AG08396 (cell line): ENCODE results near the gene SMAD3.
"Not testable (repeated sequence)": the region's sequence is repeated elsewhere in the genome, so short reads cannot be mapped to it uniquely, and the experiment has no call there.

Source experiments
- DNase-seq: peaks from one replicate; pipeline ENCODE4 v3.0.0; 2012; ENCODE audit warnings: low spot score, mixed read lengths

The SMAD3 gene

DNA sequence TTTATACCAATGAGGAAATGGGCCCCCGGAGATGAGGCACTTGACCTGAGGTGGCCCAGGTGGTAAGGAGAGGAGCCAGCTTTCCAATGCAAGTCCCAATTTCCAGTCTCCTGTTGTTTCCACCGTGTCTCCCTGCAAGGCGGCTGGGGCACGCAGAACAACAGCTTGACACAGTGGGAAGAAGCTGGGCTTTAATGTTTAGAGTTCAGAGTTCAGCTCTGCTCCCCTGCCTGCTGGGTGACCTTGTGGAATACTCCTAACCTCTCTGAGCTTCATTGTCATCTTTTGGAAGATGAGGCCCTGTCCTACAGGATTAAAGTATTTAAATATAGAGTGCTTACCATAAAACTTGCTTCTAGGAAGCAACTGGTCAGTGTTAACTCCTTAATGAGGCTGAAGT, 80.3 kb downstream of the SMAD3 start:
- no peak for DNase-seq

DNA sequence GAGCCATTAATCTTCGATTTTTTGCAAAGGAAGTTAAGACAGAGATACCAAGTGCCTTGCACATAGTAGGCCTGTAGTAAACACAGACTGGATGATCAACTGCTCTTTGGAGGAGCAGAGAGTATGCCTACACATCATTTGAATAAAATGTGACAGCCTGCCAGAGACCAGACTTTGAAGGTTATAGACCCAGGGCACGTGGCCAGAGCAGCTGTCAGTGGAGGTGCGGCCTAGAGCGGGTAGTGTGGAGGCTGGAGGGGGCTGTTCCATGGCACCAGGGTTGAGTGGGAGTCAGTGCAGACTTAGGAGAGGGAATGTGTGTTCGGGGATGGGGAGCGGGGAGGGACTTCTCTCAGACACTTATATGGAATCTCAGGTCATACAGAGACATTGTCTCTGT, 80.8 kb downstream of the SMAD3 start:
- peak; percentile 50 for DNase-seq

DNA sequence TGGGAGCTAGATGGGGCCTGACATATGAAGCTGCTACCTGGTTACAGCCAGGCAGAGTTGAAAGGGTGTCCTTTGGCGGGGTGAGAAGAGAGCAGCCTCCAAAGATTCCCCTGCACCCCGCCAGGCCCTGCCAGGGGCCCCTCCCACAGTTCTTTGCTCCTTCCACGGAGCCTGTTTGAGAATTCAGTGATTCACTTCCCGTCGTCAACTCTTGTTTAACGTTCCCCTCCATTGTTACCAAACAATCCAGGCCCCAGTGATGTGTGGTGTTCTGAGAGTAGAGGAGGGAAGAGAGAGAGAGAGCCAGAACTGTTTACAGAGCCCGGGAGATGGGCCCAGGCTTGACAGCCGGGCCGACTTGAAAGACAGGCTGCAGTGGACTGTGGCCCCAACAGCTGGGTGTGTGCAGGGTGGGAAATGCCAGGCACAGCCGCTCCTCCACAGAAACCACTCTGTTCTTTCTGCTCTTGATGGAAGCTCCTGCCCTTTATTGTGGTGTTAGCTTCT, 81.5 kb downstream of the SMAD3 start:
- DNase-seq = peak; percentile 68

DNA sequence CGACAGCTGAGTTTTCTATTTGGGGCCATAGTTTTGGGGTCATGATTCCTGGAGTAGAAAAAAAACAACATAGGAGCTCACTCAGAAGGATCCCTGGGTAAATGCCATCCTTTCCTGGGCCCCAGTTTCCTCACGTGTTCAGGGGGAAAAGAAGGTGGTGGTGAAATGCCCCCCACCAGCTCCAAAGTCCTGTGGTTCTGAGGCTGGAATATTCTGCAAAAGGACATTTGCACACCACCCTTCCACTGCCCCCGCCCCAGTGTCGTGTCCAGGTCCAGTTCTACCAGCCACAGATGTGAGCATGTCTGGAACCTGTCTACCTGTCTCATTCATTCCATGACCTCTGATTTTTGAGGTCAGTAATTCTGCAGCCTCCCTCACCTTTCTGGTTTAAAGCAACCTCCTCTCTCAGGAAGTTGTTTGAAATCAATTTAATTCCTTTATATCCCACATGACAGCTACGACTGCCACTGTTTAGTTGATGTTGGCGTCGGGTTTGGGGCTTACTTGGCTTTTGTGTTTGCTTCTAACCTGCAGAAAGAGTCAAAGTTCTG, 82.1 kb downstream of the SMAD3 start:
- DNase-seq = no peak

DNA sequence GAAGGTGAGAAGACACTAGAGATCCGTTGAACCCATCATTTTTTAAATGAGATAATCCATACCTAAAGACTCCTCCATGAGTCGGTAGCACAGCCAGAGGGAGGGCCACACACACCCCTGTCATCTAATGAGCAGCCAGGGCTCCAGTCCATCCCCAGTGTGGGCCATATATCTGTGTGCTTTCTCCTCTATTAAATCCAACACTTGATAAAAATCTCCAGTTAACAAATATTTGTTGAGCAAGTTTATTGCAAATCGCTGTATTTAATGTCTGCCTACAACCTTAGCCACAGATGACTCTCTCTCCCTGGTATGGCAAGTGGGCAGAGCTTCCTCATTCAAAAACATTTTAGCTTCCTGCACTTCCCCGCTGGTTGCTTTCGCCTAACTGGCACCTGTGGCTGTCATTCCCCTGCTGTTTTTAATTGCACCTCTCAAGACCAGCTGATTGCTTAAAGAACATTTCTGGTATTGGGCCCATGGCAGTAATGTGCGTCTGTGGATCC, 82.8 kb downstream of the SMAD3 start:
- no peak for DNase-seq

DNA sequence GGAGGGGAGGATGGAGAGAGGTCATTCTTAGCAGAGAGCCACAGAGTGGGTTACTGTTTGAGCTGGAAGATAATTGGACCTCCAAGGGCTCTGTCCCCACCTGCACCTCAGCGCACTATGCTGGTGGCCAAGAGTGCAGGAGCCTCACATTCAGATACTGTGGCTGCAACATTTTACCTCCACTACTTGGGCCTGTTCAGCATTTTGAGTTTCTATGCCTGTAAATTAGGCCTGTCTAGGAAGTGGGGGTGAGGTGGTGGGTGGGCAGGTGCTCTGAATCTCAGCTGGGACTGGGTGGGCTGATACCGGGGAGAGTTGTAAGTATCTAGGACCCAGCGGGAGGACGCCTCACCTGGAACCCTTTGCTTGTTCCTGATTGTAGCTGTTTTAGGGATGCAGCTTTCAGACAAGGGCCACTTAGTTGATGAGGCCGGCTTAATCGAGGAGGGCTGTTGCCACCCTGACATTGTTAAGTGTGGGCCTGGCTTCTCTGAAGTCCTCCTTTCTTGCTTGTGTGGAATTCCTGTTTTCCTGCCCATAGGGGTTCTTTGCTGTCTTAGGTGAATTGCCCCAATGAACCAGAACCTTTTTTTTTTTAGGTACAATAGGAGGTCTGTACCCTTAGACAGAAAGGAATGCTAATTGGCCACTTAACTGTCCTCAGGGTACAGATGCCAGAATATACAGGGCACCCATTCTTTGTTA, 83.8 kb downstream of the SMAD3 start:
- no peak for DNase-seq

DNA sequence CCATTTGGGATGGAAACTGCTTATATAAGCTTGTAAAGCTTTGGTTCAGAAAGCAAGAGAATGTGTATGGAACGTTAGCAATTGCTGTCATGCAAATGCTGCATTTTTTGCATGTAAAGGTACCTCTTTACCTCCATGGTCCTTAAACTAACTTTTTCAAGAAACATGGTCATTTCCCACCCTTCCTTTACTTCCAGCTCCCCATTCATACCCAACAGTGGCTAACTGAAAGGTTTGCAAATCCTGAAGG, 84.3 kb downstream of the SMAD3 start:
- no peak for DNase-seq

DNA sequence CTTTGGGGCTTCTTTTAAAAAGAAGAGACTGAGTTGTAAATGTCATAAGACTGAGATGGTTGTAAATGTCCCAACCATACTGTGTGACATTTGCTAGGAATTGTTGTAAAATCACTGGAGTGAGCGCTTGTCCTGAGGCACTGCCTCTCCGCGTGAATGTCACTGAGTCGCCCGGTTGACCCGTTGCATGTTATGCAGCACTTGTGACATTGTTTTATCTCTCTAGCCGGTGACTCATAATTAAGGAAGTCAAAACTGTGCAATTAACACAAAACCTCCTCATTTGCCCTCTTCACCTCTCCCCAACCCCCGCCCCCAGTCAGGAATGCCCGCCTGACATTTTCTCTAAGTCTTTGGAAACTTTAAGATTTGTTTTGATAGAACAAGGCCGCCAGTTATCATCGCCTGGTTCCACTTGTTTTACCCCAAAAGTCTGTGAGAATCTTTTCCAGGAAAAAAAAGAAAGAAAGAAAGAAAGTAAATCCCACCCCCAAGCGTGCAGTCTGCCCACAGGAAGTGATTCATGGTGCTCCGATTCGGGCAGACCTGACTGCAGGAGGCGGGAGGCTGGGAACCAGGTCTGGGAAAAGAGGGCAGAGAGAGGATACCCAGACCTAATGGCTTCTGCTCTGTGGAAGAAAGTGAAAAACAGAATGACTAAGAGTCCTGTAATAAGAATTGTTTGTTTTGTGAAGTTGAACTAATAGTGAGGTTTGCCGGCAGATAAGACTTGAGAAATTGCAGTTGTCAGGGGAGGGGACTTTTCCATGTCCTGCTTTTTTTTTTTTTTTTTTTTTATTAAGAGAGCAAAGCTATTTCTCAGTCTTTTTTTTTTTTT, 84.8 kb downstream of the SMAD3 start:
- peak; percentile 81 for DNase-seq

DNA sequence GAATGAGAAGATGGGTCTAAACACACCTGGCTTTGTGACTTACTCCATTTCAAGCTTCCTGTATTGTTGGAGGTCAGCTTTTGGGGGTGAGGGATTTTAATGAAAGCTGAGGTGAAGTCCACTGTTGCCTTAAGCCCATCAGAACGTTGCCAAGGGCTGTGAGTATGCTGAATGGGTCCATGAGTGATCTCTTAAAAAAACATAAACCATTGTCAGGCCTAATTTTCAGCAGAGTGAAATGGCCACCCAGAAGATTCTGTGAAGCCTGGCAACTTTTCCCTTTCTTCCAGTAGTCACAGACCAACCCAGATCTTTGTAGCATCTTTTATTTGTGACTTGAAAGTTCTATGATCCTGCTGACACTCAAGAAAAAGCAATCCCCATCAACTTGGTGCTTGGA, 87.0 kb downstream of the SMAD3 start:
- no peak for DNase-seq

DNA sequence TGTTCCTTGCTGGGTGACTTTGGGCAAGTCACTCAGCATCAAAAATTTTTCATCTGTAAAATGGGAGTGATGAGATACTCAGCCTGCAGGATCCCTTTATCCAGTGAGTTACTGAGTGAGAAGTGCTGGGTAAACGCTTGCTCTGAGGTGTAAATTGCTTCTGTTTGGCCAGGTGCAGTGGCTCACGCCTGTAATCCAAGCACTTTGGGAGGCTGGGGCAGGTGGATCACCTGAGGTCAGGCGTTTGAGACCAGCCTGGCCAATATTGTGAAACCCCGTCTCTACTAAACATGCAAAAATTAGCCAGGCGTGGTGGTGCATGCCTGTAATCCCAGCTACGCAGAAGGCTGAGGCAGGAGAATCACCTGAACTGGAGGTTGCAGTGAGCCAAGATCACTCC, 87.6 kb downstream of the SMAD3 start:
- not testable (repeated sequence) for DNase-seq

DNA sequence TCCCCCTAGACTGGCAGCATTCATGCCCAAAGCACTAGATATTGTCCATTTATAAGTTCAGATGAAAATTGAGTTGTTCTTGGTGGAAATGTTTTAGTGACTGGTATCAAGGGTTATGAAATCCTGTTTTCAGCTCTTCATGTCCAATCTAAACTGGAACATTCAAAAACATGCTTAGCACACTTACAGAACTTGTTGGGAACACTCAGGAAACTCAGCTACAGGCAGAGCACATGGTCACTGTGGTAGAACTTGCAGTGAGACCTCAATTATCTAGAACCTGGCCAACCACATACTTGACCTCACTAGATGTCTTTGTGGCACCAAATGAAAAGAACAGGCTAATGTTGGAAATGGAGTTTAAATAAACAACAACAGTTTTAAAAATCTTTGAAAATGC, 88.8 kb downstream of the SMAD3 start:
- no peak for DNase-seq

DNA sequence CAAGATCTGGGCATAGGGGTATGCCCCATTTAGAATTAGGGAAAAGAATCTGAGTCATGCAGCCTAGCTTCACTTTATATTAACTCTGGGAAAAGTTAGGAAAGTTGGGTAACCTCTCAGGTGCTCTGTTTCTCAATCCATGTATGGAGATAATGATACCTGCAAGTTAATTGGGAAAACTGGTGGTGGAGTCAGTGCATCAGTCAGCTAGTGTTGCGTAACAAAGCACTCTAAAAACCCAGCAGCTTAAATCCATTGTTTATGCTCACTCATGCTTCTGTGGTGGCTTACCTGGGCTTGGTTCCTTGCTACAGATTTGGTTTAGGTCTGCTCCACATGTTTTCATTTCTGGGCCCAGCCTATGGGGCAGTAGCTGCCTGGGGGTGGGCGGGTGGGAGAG, 91.0 kb downstream of the SMAD3 start:
- DNase-seq = no peak

DNA sequence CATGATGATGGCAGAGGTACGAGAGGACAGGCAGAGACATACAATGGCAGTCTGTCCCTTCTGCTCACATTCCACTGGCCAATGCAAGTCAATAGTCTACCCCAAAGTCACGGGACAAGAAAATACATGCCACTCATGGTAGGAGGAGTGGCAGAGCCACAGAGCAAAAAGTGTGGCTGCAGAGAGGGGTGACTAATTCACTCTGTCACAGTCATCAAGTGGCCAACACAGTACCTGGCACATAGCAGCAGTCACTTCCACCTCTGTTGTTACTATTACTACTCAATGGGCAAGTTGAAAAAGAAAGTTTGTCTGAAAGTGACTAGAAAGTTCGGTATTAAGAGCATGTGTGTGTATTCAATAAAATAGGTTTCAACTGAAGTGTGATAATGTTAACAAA, 91.4 kb downstream of the SMAD3 start:
- DNase-seq = no peak

DNA sequence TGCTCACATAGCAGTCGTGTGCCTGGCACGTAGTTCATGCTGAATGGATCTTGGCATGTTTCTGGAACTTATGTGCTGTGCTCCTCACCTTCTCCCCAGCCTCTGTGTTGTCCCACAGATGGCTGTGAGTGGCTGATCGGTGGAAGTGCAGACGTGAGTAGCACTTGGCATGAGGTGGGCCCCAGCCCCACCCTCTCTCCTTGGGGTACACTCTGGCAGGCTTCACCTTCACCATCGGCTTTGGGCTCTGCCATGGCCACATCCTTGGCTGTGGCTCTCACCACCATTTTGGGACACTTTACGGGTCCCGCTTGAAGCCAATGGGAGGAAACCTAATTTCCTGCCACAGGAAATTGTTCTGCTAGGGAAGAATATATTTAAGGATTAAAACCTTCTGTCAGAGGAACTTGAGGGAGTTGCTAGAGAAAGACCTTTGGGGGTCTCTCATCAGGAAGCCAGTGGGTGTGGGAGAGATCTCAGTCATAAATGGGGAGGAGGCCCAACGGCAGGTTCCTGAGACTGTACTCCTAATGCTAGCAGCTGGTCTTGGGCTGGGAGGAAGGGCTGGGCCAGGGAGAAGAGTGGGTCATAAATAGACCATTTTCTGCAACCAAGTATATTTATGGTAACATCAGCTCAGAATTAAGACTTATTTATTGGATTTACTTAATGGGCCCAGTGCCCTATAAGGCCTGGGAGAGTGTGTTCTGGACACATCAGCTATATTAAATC, 92.3 kb downstream of the SMAD3 start:
- no peak for DNase-seq

DNA sequence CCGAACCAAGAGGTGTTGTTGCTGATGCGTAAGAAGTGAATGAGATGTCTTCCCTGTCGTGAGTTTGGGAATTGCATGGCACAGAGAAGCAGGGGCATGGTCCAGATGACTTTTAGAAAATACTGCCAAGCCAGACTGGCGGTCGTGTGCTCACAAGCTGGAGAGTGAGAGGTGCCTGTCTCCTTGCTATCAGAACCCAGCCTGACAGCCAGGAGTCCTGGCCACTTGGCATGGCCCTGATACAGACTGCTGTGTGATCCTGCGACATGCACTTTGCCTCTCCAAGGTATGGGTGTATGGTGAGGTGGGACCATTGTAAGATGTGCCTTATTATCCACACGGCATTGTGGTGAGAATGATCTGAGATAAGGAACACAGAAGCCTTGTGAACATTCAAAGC, 93.0 kb downstream of the SMAD3 start:
- no peak for DNase-seq

DNA sequence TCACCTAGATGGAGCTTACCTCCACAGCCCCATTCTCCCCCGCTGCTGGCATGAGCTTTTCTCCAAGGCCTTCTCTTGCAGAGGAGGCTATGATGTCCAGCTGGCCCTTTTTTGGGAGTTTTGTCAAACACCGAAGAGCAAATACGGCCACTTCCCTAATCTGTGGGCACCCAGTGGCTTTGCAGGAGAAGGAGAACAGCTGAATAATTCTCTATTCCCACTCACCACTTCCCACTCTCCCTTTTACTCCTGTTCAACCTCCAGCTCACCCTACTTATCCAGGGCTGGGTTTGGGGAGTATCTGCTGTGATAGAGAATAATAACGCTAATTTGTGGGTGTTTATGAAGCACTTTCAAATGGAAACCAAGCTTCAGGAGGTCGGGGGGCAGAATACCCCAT, 96.0 kb downstream of the SMAD3 start:
- DNase-seq = no peak

DNA sequence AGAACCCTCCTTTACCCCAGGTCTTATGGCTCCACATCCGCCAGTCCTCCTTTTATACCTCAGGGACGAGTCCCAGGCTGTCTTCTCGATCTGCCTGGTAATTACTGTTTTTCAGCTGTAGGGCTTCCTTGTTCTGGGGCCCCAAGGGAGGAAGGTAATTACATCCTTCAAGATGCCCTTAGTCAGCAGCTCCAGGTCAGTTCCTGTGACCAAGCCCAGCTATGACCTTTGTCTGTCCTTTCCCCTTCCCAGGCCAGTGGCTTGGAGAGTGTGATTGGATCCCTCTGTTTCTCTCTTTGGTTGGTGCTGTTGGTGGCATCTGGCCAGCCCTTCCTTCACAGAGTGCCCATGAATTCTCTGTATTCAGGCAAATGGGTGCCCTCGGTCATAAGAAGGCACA, 96.5 kb downstream of the SMAD3 start:
- DNase-seq = no peak

DNA sequence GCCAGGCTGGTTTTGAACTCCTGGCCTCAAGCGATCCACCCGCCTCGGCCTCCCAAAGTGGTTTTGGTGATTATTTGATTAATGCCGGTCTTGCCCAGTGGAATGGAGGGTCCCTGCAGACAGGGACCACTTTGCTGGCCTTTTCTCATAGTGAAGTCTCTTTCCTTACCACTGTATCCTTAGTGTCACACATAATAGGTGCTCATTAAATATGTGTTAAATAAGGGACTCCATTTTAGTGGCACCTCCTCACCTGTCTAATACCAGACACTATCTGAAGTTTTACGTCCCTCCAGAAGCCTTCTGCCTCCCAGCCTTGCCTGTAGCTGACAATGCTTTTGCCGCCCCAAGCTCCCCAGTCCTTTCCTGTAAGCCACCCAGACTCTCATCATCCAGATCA, 97.8 kb downstream of the SMAD3 start:
- no peak for DNase-seq

DNA sequence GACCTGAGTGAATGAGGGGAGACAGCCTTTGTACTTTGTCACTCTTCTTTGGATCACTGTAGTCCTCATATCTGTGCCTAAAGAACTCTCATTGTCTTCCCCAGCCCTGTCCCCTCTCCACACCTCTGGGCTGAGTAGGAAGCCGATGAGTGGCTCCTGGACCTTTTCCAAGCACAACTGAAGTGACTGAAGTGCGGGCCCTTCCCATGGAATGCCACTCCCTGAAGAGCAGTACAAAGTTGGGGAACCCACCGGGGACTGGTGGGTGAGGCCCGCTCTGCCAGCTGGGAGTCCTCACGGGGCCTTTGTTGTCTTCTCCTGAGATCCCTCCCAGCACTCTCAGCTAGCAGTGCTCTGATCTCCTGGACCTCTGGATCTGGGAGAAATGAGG, 99.0 kb downstream of the SMAD3 start:
- DNase-seq = no peak

DNA sequence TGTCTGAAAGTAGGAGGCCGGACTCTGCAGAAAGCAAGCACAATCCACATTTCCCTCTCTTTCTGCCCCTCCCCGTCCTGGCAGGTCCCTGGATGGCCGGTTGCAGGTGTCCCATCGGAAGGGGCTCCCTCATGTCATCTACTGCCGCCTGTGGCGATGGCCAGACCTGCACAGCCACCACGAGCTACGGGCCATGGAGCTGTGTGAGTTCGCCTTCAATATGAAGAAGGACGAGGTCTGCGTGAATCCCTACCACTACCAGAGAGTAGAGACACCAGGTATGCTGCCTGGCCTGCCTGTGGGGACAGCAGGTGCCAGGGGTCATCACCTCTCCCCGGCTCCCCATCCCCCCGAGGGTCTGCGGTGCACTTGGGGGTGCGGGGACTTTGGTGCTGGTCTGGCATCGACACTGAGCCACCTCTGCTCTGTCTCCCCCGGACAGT, 99.4 kb downstream of the SMAD3 start:
- no peak for DNase-seq

DNA sequence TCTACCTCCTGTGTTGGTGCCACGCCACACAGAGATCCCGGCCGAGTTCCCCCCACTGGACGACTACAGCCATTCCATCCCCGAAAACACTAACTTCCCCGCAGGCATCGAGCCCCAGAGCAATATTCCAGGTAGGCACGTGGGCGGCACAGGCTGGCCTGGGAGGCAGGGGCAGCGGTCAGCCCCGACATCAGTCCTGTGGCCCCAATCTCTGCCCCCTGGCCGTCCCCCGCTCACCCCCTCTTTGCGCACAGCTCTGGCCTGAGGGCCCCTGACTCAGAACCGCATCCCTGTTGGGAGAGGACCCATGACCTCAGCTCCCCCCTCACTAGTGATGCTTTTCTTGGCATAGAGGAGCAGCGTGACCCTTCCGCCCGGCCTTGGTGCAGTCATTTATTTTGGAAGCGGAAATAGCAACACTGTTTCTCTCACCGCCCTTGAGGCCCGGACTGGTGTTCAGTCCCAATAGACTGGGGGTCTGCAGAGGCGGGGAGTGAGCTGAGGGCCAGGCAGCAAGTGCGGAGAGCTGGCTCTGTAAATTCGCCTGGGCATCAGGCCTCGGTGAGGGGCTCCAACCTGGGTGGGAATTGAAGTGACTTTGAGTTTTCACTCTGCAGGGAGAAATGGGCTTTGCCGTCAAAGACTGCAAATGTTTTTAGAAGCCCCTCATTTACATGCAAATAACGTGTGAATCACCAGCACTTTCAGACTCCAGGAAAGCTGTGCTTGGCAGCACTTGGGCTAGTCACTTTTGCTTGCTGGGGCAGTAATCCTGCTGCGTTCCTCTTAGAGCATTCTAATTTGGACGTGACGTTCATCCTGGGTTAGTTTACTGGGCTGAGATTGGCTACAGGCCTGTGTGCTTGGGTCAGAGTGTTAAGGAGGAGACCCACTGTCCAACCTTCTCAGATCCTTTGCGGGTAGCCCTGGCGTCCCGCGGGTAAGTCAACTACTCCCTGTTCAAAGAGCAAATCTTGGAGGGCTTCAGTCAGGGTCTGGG, 100.2 kb downstream of the SMAD3 start:
- no peak for DNase-seq
